Epidermal melanocyte (primary cell): Measurements from ENCODE around the gene PDE3A.
A peak's percentile ranks its signal among the peaks of the same experiment; 100 is the strongest.
"Not testable (repeated sequence)": the region's sequence is repeated elsewhere in the genome, so short reads cannot be mapped to it uniquely, and the experiment has no call there.

Source experiments
- DNase-seq: peaks from one replicate; pipeline ENCODE4 v3.0.0; 2011; ENCODE audit warnings: low spot score; ENCODE audit not compliant: insufficient read length

PDE3A gene

DNA sequence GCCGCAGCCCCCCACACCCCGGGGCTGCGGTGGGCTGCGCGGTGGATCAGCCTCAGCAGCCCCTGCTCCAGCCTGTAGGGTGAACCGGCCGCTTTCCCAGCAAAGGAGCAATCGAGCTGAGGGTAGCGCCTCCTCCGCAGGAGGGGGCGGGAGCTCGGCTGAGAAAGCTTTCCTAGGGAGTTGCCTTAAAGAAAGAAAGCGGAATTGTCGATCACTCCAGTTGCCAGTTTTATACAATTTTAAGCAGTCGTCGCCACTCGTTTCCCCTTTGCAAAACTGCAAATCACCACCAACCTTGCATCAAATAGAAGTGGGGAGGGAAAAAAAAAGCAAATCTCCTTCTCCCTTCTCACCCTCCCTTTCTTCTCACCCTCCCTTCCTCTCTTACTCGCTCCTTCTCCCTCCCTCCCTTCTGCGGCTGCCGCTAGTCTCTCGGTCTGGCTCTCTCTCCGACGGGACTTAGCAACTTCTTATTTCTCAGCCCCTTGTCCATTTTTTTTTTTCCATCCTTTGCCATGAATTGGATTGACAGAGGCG, at the start of gene PDE3A:
Gene PDE3A (plus strand): TSS at position 424 of the 537 bp plus-strand sequence. CDS start 748 bp downstream, outside the sequence.
- peak; percentile 79 for DNase-seq

DNA sequence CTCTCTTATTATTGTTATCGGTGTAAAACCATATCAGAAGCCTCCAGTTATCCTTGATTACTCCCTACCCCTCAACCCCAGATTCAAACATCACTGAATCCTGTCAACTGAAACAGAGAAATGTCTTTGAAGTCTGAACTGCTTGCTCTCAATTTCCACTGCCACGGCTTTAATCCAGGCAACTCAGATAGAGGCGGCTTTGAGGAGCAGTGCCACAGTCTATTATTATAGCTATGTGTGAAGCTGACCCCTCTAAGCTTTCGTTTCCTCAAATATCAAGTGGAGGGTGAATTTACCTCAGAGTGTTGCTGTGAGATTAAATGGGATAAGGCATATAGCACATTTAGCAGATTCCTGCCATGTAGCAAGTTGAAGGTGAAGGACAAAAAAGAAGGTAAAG, 49.0 kb upstream of the PDE3A start:
- DNase-seq = no peak

GRCh38 chr12:20320552-20320951, 47.8 kb upstream of the PDE3A start:
- no peak for DNase-seq

GRCh38 chr12:20330826-20331505, 37.4 kb upstream of the PDE3A start:
- not testable (repeated sequence) for DNase-seq

GRCh38 chr12:20339060-20339459, 29.3 kb upstream of the PDE3A start:
- peak; percentile 23 for DNase-seq

DNA sequence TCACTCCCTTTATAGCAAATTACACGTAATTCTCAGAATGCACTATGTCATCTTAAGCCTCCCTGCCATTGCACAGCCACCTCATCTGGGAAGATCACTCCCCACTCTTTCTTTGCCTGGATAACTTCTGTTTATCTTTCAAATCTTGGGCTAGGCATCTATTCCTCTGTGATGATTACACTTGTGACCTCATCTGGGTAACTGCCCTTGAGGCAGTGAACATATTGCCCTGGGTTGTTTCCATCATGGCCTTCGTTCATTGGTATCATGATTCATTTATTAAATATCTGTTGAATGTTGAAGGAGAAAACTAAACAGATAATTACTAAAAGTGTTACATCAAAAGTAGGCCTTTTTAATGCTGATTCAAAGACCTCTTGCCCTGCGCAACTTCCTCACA, 26.2 kb upstream of the PDE3A start:
- DNase-seq = no peak

- no peak for DNase-seq
These were observed 22.5 kb upstream of the PDE3A start for GRCh38 chr12:20345866-20346265.

- DNase-seq = no peak
These were observed 18.3 kb upstream of the PDE3A start for GRCh38 chr12:20350026-20350425.

DNA sequence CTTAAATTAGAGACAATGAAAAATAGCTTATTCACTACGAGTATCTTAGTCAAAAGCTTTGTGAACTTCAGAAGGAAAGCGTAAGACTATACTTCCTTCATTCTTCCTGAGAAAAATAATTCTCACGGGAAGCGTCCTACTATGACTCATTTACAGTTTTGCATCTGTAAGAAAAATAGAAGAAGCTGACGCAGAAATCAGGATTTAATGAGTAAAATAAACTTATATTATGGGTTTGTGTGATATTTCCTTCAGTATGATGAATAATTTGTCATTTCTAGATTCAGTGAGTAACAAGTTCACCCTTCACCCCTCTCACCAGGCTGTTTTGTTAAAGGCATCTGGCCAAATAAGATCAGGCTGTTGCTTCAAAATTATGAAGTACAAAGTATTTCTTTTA, 17.8 kb upstream of the PDE3A start:
- DNase-seq = no peak

DNA sequence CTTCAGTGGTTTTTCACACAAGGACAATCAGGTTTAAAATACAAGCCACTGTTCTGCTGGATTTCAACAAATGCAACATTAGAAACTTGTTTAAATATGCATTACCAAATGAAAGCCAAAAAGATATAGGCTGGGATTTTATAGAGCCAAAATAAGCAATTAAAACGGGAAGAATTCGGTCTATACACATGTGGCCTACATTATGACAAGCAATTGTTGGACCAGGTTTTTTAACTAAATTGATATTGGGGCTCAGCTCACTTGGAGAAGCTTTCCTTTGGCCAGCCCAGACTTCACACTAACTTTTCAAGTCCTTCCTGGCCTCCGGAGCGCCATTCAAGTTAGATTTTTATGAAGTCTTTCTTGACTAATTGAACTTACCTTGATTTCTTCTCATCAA, 16.9 kb upstream of the PDE3A start:
- DNase-seq = no peak

DNA sequence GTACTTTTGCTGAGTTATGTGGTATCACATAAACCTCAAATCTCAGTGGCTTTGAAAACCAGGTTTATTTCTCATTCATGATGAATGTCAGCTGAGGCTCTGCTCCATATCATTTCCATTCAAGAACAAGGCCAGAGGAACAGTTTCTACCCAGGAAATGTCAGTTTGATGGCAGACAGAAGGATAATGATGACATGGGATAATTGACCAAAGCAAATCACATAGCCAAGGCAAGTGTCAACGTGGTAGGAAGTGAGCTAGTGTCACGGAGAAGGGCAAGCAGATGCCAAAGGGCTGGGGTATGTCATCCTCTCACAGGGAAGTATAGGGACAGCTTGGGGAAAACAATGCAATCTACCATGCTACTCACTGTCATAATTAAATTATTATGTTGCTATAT, 12.3 kb upstream of the PDE3A start:
- DNase-seq = no peak

DNA sequence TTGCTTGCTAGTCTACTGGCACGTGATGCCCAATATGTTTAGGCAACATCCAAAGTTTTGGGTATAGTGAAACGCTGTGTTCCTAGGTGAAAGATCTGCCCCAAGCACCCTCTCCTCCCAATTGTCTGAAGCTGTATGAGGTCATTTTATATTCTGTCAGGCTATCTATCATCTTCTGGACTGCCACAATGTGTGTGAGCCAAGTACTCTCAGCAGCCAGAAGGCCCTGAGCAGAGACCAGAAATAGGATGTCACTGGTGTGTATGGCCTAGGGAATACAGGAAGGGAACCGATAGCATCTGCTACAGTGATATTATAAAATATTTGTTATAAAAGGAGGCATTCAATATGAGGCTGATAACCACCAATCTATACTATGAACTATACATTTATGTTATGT, 7.9 kb upstream of the PDE3A start:
- DNase-seq = no peak

DNA sequence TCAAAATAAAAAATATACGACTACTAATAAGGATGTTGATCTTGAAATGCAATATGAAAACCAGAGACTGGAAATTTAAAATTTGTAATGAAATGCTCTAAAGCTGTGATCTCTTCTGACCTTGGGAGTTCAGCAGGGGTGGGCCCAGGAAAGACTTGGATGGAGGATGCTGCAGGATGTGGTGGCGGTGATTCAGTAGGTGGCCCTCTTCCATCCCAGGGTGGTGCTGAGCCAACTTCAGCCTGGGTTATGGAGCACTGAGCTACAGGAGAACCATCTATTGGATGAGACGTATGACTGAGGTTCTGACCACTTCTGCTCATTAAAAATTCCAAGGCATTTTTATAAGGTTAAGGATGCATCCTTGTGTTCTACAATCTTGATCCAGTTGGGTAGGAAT, 6.9 kb upstream of the PDE3A start:
- DNase-seq = no peak

DNA sequence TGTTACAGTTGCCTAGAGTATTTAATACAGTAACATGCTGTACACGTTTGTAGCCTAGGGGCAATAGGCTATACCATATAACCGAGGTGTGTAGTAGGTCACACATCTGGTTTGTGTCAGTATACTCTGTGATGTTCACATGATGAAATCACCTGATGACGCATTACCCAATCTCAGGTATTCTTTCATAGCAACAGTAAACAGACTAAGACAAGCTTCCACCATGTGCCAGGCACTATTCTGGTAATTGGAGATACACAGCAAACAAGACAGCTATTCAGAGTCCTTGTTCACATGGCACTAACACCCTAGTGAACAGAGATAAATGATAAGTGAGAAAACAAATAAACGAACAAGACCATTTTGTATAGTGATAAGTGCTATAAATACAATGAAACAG, 3.8 kb upstream of the PDE3A start:
- DNase-seq = no peak

DNA sequence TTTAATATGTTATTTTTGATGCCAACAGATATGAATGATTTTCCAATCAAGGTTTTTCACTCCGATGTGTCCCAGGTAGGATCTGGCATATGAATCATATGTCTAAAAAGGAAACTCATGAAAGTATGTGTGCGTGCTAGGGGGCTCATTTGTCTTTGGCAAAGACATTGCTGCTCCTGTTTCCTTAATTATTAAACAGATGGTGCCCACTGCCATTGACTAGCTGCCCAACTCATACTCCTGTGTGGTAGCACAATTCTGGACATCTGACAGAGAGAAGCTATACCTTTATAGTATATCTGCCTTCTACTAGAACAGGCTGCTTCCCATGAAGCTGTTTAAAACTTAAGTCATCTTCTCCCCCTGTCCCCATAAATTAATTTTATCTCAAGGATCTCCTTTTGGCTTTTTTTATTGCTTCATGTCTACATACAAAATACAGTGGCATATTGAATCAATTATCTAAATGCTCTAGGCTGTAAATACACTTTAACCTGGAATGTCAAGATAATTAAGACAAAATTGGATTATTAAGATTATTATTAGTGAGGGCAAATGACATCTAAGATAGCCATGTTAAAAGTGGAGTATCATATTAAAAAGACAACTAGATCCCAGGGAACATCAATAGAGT, 1.4 kb upstream of the PDE3A start:
- no peak for DNase-seq

DNA sequence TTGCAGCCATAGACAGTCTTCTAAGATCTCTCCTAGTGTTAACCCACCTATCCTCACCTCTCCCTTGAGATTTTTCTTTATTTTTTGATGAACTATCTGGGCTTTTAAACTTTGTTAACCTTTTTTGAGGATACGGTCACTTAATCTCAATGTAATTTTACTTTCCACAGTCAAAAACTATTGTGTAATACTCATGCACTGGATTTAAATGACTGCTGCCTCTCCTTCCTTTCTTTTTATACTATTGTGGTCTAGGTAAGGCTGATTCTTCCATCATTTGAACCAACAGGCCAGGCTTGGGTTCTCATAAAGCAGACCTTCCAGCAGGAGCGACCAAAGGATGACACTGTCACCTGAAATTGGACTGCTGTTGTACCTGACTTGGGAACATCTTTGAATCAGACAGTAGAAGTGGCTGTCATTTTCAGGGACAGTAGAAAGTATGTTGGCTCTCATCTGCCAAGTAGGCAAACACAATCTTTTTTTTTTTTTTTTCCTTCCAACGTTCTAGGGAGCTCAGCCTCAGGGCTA, 689 bp upstream of the PDE3A start:
- DNase-seq = no peak

DNA sequence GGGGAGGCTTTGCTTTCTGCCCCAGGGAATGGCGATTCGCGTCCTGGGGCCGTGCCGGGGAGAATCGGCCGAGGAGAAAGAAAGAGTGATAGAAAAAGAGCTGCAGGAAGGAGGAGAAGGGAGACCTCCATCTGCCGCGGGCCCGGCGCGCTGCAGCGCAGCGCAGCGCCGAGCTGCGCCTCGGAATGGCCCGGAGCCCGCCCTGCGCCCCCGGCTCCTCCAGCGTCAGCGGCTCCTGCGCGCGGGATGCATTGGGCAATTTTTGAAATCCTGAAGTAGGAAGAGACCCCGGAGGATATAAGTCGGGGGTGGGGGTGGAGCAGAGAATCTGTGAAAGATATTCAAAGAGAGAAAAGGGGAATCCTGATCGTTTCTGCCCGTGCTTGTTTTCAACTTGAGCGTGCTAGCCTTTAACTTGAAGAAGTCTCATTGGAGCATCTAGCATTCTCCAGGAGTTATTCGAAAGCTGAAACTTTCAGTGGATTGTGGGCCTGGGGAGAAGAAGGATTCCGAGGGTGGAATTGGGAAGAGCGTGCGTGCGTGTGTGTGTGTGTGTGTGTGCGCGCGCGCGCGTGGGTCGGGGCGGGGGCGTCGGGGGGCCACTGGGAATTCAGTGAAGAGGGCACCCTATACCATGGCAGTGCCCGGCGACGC, 441 bp downstream of the PDE3A start:
- DNase-seq = peak; percentile 18

DNA sequence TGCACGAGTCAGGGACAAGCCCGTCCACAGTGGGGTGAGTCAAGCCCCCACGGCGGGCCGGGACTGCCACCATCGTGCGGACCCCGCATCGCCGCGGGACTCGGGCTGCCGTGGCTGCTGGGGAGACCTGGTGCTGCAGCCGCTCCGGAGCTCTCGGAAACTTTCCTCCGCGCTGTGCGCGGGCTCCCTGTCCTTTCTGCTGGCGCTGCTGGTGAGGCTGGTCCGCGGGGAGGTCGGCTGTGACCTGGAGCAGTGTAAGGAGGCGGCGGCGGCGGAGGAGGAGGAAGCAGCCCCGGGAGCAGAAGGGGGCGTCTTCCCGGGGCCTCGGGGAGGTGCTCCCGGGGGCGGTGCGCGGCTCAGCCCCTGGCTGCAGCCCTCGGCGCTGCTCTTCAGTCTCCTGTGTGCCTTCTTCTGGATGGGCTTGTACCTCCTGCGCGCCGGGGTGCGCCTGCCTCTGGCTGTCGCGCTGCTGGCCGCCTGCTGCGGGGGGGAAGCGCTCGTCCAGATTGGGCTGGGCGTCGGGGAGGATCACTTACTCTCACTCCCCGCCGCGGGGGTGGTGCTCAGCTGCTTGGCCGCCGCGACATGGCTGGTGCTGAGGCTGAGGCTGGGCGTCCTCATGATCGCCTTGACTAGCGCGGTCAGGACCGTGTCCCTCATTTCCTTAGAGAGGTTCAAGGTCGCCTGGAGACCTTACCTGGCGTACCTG, 1.1 kb downstream of the PDE3A start:
- DNase-seq = no peak

DNA sequence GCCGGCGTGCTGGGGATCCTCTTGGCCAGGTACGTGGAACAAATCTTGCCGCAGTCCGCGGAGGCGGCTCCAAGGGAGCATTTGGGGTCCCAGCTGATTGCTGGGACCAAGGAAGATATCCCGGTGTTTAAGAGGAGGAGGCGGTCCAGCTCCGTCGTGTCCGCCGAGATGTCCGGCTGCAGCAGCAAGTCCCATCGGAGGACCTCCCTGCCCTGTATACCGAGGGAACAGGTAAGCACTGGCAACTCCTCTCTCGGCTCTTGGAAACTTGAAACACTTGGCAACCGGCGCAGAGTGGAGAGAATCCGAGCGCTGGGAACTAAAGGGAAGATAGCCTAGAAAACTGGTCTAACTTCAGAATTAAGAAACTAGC, 1.7 kb downstream of the PDE3A start:
- no peak for DNase-seq

DNA sequence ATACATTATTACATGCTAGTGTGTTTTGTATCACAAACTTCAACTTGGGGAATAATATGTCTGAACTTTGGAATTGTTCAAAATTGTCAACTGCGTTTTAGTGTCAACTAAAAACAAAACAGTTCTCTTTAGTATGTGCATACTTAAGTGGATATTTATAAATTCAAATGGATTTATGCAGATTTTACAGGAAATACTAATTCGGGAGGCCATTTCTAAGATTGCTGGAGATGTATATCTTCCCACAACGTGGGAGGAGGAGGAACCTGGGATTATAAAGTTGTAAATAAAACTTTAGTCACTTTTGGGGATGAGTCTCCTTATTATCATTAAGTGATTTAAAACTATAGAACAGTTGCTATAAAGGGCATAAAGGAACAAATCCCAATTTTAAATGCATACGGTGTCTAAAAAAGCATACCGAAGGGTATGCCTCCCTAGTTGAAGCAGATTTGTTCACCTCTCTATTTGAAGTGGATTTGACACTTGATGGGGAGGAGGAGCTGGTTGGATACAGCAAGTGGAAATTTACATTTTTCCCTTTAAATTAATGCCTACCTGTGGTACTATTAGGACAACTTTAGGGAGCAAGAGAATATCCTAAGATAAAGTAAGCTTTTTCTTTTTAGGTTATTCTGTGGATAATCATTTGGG, 2.7 kb downstream of the PDE3A start:
- no peak for DNase-seq
